Panc1 (cell line): Measurements from ENCODE around the gene FAM83C. TPM values are rescaled to one million over a fixed set of nuclear protein-coding genes. Genes with fewer than 3 reads are reported as not detected.

Experiments used
- ATAC-seq: fragments of 200-7000 bp; cut with Tn5 transposase; 2 replicates; pipeline ENCODE4 v1.9.1; 2020; ENCODE audit warnings: mild to moderate bottlenecking, moderate library complexity
- Bru-seq: library from RNA; stranded (reverse); fragments of 400-500 nt; gene quantifications from one replicate; lab custom pipeline; 2021; lab: Mats Ljungman, UMichigan
- BruChase-seq, 2 experiments: library from RNA; stranded (reverse); fragments of 400-500 nt; gene quantifications; one replicate each; lab custom pipeline; 2021; lab: Mats Ljungman, UMichigan
- BruUV-seq: library from RNA; stranded (reverse); fragments of 400-500 nt; replicated peaks from 2 replicates; lab custom pipeline; 2021; lab: Mats Ljungman, UMichigan
- CTCF ChIA-PET: fragments of 300-600 bp; sonication (Branson Sonifier 250); formaldehyde crosslinking; loops from one replicate; lab custom pipeline; 2022; ENCODE audit warnings: antibody characterized with exemption; lab: Charles Lee
- POLR2A ChIA-PET: fragments of 300-600 bp; sonication (Branson Sonifier 250); formaldehyde crosslinking; loops from one replicate; lab custom pipeline; 2022; ENCODE audit warnings: antibody characterized with exemption; lab: Charles Lee
- DNase-seq: peaks from one replicate; pipeline ENCODE4 v3.0.0-alpha.2; 2010; ENCODE audit warnings: low read depth, low spot score
- H3K27ac ChIP-seq: 2 replicates; pipeline ENCODE4 v1.5.1; 2011; ENCODE audit warnings: mild to moderate bottlenecking, low read length, inconsistent platforms
- H3K27me3 ChIP-seq: fragments of 200-500 bp; sonication (Bioruptor generic); 2 replicates; pipeline ENCODE4 v1.6.0; 2014; ENCODE audit warnings: low read length, inconsistent platforms; ENCODE audit not compliant: control insufficient read depth, insufficient read depth
- H3K36me3 ChIP-seq: fragments of 200-500 bp; sonication (Bioruptor generic); 2 replicates; pipeline ENCODE4 v1.5.1; 2014; ENCODE audit warnings: inconsistent platforms, mild to moderate bottlenecking, low read length, moderate library complexity; ENCODE audit not compliant: control insufficient read depth, insufficient read depth
- H3K4me1 ChIP-seq: 2 replicates; pipeline ENCODE4 v1.5.1; 2011; ENCODE audit warnings: inconsistent platforms, mild to moderate bottlenecking, low read length, moderate library complexity; ENCODE audit not compliant: control insufficient read depth, insufficient read depth
- H3K4me3 ChIP-seq, 2 experiments: 2 replicates each; pipeline ENCODE4 v1.5.1; 2011 to 2012; ENCODE audit warnings: low read depth in 2 of 2, low read length in 2 of 2, mild to moderate bottlenecking in 2 of 2, inconsistent platforms in 1 of 2, moderate library complexity in 1 of 2
- H3K9me3 ChIP-seq: fragments of 200-500 bp; sonication (Bioruptor generic); 2 replicates; pipeline ENCODE4 v1.5.1; 2014; ENCODE audit warnings: low read depth, mild to moderate bottlenecking, inconsistent platforms, low read length, moderate library complexity; ENCODE audit not compliant: control insufficient read depth, insufficient read depth
- CTCF ChIP-seq: fragments of 450-650 bp; IDR thresholded peaks from 2 replicates; pipeline ENCODE4 v1.5.1; 2017; ENCODE audit warnings: mild to moderate bottlenecking
- POLR2AphosphoS5 ChIP-seq: IDR thresholded peaks from 2 replicates; pipeline ENCODE4 v1.6.1; 2012; ENCODE audit warnings: mild to moderate bottlenecking, low read depth, low read length, moderate library complexity
- REST ChIP-seq, 2 experiments: IDR thresholded peaks; 2 replicates each; pipeline ENCODE4 v1.6.1; 2011 to 2012; ENCODE audit warnings: low read depth in 2 of 2, control low read depth in 1 of 2, low read length in 1 of 2, mild to moderate bottlenecking in 1 of 2, moderate library complexity in 1 of 2; ENCODE audit not compliant: insufficient read depth in 1 of 2
- SIN3A ChIP-seq: IDR thresholded peaks from 2 replicates; pipeline ENCODE4 v1.6.1; 2012; ENCODE audit warnings: low read depth, mild to moderate bottlenecking, low read length, moderate library complexity, borderline replicate concordance; ENCODE audit not compliant: insufficient read depth
- TCF7L2 ChIP-seq: IDR thresholded peaks from 2 replicates; pipeline ENCODE4 v1.6.1; 2011; ENCODE audit warnings: mild to moderate bottlenecking, low read depth, low read length, inconsistent platforms
- in situ Hi-C: cut with HindIII; loops from 2 replicates; pipeline ENCODE4 v1.10.0; 2016; ENCODE audit warnings: low sequenced_read_pairs, low pct_unique_long_range_greater_than_20kb
- intact Hi-C: fragments of 100-400 bp; cut with micrococcal nuclease; formaldehyde crosslinking; loops from one replicate; pipeline ENCODE4 v1.10.0; 2022; ENCODE audit not compliant: unreplicated experiment
- long read RNA-seq: library from polyadenylated mRNA; unstranded; transcript quantifications from one replicate; pipeline ENCODE4 v2.0.0, GENCODE V29; 2021; ENCODE audit not compliant: unreplicated experiment
- polyA plus RNA-seq: library from polyadenylated mRNA; unstranded; fragments of >200 nt; gene quantifications from one replicate; pipeline ENCODE4 v1.2.1, GENCODE V29; 2012; ENCODE audit warnings: missing spikeins; ENCODE audit not compliant: insufficient read length
- total RNA-seq: library from RNA; stranded (reverse); gene quantifications from one replicate; pipeline ENCODE4 v1.2.1, GENCODE V29; 2021; ENCODE audit not compliant: unreplicated experiment

The FAM83C gene
- total RNA-seq (not detected), Bru-seq, nascent RNA (percentile 14 among the genes with signal in this experiment), BruChase-seq, experiment 1, labeled RNA remaining after a 2-hour chase (not detected), BruChase-seq, experiment 2, labeled RNA remaining after a 6-hour chase (percentile 15 among the genes with signal in this experiment)
- not detected for polyA plus RNA-seq
- long read RNA-seq = 0 reads

GRCh38 chr20:35291654-35292503 is at the start of gene FAM83C:
FAM83C (minus strand) TSS chr20:35292425; CDS start chr20:35292304, 121 bp downstream.
- in situ Hi-C loops = no loop called here
- intact Hi-C loops = no loop called here
- TF ChIP-seq CTCF (no peak), REST (IDR thresholded peaks at IDR 0.05; ENCODE audit: insufficient read depth in 1 of 2, low read depth in 2 of 2, low read length in 1 of 2) (no peak), SIN3A (no peak), POLR2AphosphoS5 (no peak), TCF7L2 (no peak)
- ChIA-PET CTCF (no interaction called here), POLR2A (no interaction called here)
- Histone ChIP-seq H3K4me1 (no peaks in the 10 kb centered on the region), H3K9me3 (no peaks in the 10 kb centered on the region), H3K27ac (no peak within 1 kb of the TSS), H3K27me3 (no peaks in the 10 kb centered on the region), H3K4me3 (no peak within 1 kb of the TSS), H3K36me3 (no peaks in the 10 kb centered on the region)
- no TSS peak for BruUV-seq
- ATAC-seq (no peak), DNase-seq (no peak)

GRCh38 chr20:35341366-35342028 is 49.3 kb upstream of the FAM83C start:
- in situ Hi-C loops = no loop called here
- BruUV-seq = no TSS peak
- intact Hi-C loops = no loop called here
- Histone ChIP-seq H3K4me1 (peaks cover 6% of the 10 kb centered on the region; the same call in 1 of the 2 replicates), H3K9me3 (no peaks in the 10 kb centered on the region), H3K4me3 (no peak overlapping the region), H3K27ac (no peak overlapping the region), H3K27me3 (no peaks in the 10 kb centered on the region), H3K36me3 (peaks cover 6% of the 10 kb centered on the region)
- no peak for DNase-seq
- POLR2A ChIA-PET = interaction anchor here (0.5 kb wide), 1 partner anchor 325 kb away, joined by 4 read pairs; no protein-coding TSS in a partner anchor
- TF ChIP-seq REST (IDR thresholded peaks at IDR 0.05; ENCODE audit: insufficient read depth in 1 of 2, low read depth in 2 of 2, low read length in 1 of 2) = no peak
- TF ChIP-seq CTCF = no peak
- TF ChIP-seq POLR2AphosphoS5 = no peak
- TF ChIP-seq SIN3A = no peak
- no peak for TF ChIP-seq TCF7L2
- CTCF ChIA-PET = interaction anchor here (0.6 to 1.5 kb wide), 2 partner anchors 31 to 106 kb away, joined by 4 to 6 read pairs; no protein-coding TSS in a partner anchor
- ATAC-seq = no peak
